ENCODE data around the gene TMEM94. TPM values are rescaled to one million over a fixed set of nuclear protein-coding genes. Genes with fewer than 3 reads are reported as not detected.

Gene TMEM94
- total RNA-seq, 1 experiment from 2014 or later: 61.4 TPM

- H2BK5ac ChIP-seq (ENCODE audit: insufficient read length, low read length): no peak overlapping the region
- TF ChIP-seq CTCF (conservative IDR thresholded peaks at IDR 0.05): no peak
- no peak overlapping the region for H2BK15ac ChIP-seq (ENCODE audit: low read depth, low read length)
- H3K27me3 Mint-ChIP-seq (ENCODE audit: low read depth): no peaks in the 10 kb centered on the region
- H4K8ac ChIP-seq (replicated peaks; ENCODE audit: insufficient read length, low read depth, low read length): no peak overlapping the region
- no peak overlapping the region for H3T11ph ChIP-seq (ENCODE audit: low read length)
- H2AFZ ChIP-seq (ENCODE audit: low read length): no peak overlapping the region
- H3K4me3 Mint-ChIP-seq: no peak overlapping the region
- no peaks in the 10 kb centered on the region for H3K9me3 Mint-ChIP-seq
- H3K9ac ChIP-seq (ENCODE audit: extremely low read depth, insufficient read length, low read length): no peak overlapping the region
- peaks cover 5 to 22% (median 14%) of the 10 kb centered on the region in 3 experiments; a peak in 5 of 7 replicates for H3K36me3 Mint-ChIP-seq (ENCODE audit: insufficient read depth in 1 of 3, low read depth in 3 of 3)
- no peak overlapping the region for H4K91ac ChIP-seq (ENCODE audit: insufficient read length, low read depth, low read length)
- H3K56ac ChIP-seq (ENCODE audit: insufficient read length, low read depth, low read length): no peak overlapping the region
- H3K79me2 ChIP-seq (ENCODE audit: insufficient read depth, low read length): no peaks in the 10 kb centered on the region
- no peak overlapping the region for H4K5ac ChIP-seq (ENCODE audit: insufficient read length, low read depth, low read length)
- H3K27me3 ChIP-seq (ENCODE audit: insufficient read depth, low read length): no peaks in the 10 kb centered on the region
- no peak overlapping the region for H2BK20ac ChIP-seq (ENCODE audit: low read depth, low read length, poor library complexity, severe bottlenecking)
- no peak overlapping the region for H3K4me2 ChIP-seq (ENCODE audit: insufficient read depth, insufficient read length, low read length)
- no peaks in the 10 kb centered on the region for H4K20me1 ChIP-seq (ENCODE audit: control insufficient read depth, insufficient read depth, insufficient read length)
- H3K14ac ChIP-seq (ENCODE audit: insufficient read depth, low read length): no peak overlapping the region
- no peak overlapping the region for H3K23ac ChIP-seq (ENCODE audit: insufficient read length, low read depth, low read length)
- WGBS (ENCODE audit: extremely low coverage, insufficient read length, low lambda C conversion rate): no CpG with 5 or more reads among the region's 3 CpGs
- no peak for DNase-seq
- H2BK120ac ChIP-seq (ENCODE audit: low read depth, low read length, poor library complexity, severe bottlenecking): no peak overlapping the region
- H2BK12ac ChIP-seq (ENCODE audit: insufficient read length, low read depth, low read length): no peak overlapping the region
- H3K4me1 ChIP-seq (ENCODE audit: insufficient read depth, low read length): no peaks in the 10 kb centered on the region
- peaks cover 12 to 15% of the 10 kb centered on the region in 2 experiments for H3K4me1 Mint-ChIP-seq
- no peak overlapping the region for H3K4ac ChIP-seq (ENCODE audit: low read depth, low read length)
- no peak overlapping the region for H3K27ac Mint-ChIP-seq
- H2AK5ac ChIP-seq (ENCODE audit: insufficient read length, low read length): no peak overlapping the region
- no peaks in the 10 kb centered on the region for H3K79me1 ChIP-seq (ENCODE audit: insufficient read depth, low read depth, low read length, poor library complexity, severe bottlenecking)
- no peak overlapping the region for H3K18ac ChIP-seq (ENCODE audit: insufficient read length, low read depth, low read length)
- H3K23me2 ChIP-seq (ENCODE audit: insufficient read length, low read depth, low read length, poor library complexity, severe bottlenecking): no peaks in the 10 kb centered on the region
- H3K27ac ChIP-seq (ENCODE audit: insufficient read length, low read depth, low read length): no peak overlapping the region
- H3K9me3 ChIP-seq (ENCODE audit: control insufficient read depth, low read depth, low read length): no peaks in the 10 kb centered on the region
Measured at GRCh38 chr17:75475851-75476250, 19.4 kb downstream of the TMEM94 start.
